ENCODE results near the gene HAND2.

The HAND2 gene

DNA sequence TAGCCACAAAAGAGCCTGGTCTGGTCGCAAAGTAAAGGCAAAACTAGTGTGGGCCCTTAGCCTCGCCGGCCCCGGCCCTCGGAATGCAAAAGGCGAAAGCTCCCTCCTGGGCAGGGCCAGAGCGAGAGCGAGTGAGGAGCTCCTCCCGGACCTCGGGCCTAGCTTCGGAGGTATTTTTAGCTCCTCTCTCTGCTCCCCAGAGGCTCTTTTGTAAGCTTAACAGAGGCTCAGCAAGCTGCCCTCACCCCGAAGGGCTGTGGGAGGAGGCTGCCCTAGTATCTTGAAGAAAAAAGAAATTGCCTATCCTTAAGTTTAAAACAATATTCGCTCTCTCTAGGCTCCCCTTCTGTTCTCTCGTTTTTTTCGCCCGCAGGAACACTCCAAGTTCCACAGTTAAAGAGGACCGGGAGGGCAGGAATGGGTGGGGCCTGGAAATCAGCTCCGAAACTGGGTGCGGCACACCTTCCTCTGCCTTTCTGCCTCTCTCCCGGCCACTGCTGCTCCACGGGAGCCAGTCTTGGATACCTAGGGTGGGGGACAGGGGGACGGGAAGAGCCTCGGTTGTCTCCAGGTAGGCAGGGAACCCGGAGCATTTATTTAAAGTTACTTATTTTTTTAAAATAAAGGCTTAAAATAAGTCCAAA lies 12.1 kb downstream of the HAND2 start:
- Histone ChIP-seq H3K9me3 (ENCODE audit: severe bottlenecking) (no peaks in the 10 kb centered on the region), H3K4me3 (ENCODE audit: severe bottlenecking) (no peak overlapping the region), H3K27me3 (ENCODE audit: insufficient read depth, poor library complexity, severe bottlenecking) (peaks cover 98% of the 10 kb centered on the region), H3K4me1 (ENCODE audit: insufficient read depth, poor library complexity, severe bottlenecking) (no peaks in the 10 kb centered on the region), H3K27ac (ENCODE audit: poor library complexity, severe bottlenecking) (no peak overlapping the region), H3K36me3 (ENCODE audit: low read depth) (no peaks in the 10 kb centered on the region)
- ATAC-seq (ENCODE audit: low read depth): no peak
- no peak for DNase-seq (ENCODE audit: low spot score)
- TF ChIP-seq, protein P1, sequence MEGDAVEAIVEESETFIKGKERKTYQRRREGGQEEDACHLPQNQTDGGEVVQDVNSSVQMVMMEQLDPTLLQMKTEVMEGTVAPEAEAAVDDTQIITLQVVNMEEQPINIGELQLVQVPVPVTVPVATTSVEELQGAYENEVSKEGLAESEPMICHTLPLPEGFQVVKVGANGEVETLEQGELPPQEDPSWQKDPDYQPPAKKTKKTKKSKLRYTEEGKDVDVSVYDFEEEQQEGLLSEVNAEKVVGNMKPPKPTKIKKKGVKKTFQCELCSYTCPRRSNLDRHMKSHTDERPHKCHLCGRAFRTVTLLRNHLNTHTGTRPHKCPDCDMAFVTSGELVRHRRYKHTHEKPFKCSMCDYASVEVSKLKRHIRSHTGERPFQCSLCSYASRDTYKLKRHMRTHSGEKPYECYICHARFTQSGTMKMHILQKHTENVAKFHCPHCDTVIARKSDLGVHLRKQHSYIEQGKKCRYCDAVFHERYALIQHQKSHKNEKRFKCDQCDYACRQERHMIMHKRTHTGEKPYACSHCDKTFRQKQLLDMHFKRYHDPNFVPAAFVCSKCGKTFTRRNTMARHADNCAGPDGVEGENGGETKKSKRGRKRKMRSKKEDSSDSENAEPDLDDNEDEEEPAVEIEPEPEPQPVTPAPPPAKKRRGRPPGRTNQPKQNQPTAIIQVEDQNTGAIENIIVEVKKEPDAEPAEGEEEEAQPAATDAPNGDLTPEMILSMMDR (IDR thresholded peaks at IDR 0.05; ENCODE audit: poor library complexity, severe bottlenecking): no peak

DNA sequence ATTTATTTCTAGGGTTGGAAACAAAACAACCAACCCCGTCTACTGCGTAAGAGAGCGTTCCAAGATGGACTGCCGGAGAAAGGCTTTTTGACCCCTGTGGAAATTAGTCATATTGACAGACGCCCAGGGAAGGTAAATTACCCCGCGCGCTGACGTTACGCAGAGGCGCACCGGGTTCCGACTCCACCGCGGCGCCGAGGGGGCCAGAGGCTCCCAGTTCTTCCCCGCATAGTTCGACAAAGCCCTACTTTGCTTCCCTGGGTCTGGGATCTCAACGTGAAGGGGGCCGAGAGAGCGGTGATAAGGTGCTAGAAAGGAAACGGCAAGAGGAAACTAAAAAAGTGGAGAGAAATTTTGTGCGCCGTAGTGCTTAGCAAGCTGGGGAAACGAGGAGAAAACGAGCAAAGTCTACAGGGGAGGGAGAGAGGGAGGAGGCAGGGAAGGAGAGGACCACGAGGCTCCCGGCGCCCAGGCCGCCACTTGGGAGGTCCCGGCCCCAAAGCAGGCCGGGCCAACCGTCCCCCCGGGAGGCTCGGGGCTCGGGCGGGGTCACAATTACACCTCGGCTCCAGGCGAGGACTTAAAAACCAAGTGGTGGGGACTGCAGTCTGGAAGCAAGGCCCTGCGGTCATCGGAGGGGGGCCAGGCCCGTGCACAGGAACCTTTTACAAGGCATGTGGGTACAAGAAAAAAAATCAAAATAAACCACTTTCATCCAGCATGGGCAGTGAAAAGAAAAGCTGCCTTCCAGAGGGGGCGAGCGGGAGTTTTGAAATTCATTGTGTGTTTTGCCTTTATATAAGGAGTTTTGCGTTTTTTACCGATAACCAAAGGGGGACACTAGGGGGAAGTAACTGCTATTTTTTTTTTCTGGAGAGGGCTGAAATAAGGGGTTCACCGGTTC lies 13.2 kb downstream of the HAND2 start:
- Histone ChIP-seq H3K9me3 (ENCODE audit: severe bottlenecking) (no peaks in the 10 kb centered on the region), H3K27ac (ENCODE audit: poor library complexity, severe bottlenecking) (no peak overlapping the region), H3K4me1 (ENCODE audit: insufficient read depth, poor library complexity, severe bottlenecking) (no peaks in the 10 kb centered on the region), H3K36me3 (ENCODE audit: low read depth) (no peaks in the 10 kb centered on the region), H3K4me3 (ENCODE audit: severe bottlenecking) (no peak overlapping the region), H3K27me3 (ENCODE audit: insufficient read depth, poor library complexity, severe bottlenecking) (peaks cover 97% of the 10 kb centered on the region)
- TF ChIP-seq, protein P1 (IDR thresholded peaks at IDR 0.05; ENCODE audit: poor library complexity, severe bottlenecking): no peak
- DNase-seq (ENCODE audit: low spot score) (no peak), ATAC-seq (ENCODE audit: low read depth) (no peak)

DNA sequence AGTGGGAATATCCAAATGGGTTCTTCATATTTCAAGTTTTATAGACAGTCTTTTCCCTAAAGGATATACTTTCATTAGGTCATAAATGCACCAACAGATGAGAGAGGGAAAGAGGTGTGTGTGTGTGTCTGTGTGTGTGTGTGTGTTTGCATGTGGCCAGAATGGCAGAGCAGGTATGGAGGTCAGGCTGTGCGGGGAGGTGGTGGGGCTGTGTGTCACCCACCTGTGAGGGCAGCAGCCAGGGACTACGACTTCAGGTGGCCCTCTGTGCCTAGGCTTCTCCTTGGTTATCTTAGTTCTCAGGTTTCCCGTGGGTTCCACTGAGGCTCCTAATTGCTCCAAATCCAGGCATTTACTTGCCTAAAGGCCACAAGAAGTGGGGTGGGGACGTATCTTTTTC lies 14.6 kb downstream of the HAND2 start:
- Histone ChIP-seq H3K4me1 (ENCODE audit: insufficient read depth, poor library complexity, severe bottlenecking) (no peaks in the 10 kb centered on the region), H3K27me3 (ENCODE audit: insufficient read depth, poor library complexity, severe bottlenecking) (peaks cover 87% of the 10 kb centered on the region), H3K27ac (ENCODE audit: poor library complexity, severe bottlenecking) (no peak overlapping the region), H3K9me3 (ENCODE audit: severe bottlenecking) (no peaks in the 10 kb centered on the region), H3K36me3 (ENCODE audit: low read depth) (no peaks in the 10 kb centered on the region), H3K4me3 (ENCODE audit: severe bottlenecking) (no peak overlapping the region)
- ATAC-seq (ENCODE audit: low read depth) (no peak), DNase-seq (ENCODE audit: low spot score) (no peak)
- TF ChIP-seq, protein P1 (IDR thresholded peaks at IDR 0.05; ENCODE audit: poor library complexity, severe bottlenecking): no peak

DNA sequence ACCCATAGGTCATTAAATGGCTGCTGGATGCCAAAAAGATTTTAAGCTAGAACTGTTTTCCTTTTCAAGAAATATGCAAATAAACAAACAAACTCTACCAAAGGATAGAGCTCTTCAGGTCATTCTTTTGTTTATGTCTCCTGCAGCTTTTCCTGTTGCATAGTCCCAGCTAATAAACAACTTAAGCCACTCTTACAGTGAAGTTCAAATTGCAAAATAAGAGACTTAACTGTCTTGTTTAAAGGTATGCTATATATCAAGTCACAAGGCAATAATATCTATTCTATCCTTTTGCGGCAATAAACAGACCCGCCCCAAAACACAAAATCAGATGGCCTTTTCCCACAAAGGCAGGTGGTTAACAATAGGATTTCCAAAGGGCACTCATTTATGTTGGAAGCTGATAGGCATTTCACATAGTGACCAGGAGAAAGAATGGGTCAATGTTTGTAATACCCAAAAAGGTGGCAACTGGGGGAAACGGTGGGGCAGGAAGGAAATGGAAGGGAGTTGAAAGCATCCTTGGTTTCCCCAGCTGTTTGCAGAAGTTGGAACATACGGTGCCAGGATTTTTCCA lies 15.3 kb downstream of the HAND2 start:
- H3K4me3 ChIP-seq (ENCODE audit: severe bottlenecking): no peak overlapping the region
- no peaks in the 10 kb centered on the region for H3K9me3 ChIP-seq (ENCODE audit: severe bottlenecking)
- H3K4me1 ChIP-seq (ENCODE audit: insufficient read depth, poor library complexity, severe bottlenecking): no peaks in the 10 kb centered on the region
- H3K27ac ChIP-seq (ENCODE audit: poor library complexity, severe bottlenecking): no peak overlapping the region
- no peak for ATAC-seq (ENCODE audit: low read depth)
- TF ChIP-seq, protein P1 (IDR thresholded peaks at IDR 0.05; ENCODE audit: poor library complexity, severe bottlenecking): no peak
- H3K27me3 ChIP-seq (ENCODE audit: insufficient read depth, poor library complexity, severe bottlenecking): peaks cover 87% of the 10 kb centered on the region
- no peaks in the 10 kb centered on the region for H3K36me3 ChIP-seq (ENCODE audit: low read depth)
- DNase-seq (ENCODE audit: low spot score): no peak

Data from RWPE2 (cell line).